ENCODE measurements around the gene POTED.
"Not testable (repeated sequence)": the region's sequence is repeated elsewhere in the genome, so short reads cannot be mapped to it uniquely, and the experiment has no call there.

Gene POTED

GRCh38 chr21:13609477-13609876, at the start of gene POTED:
POTED (plus strand) TSS chr21:13609777; CDS start chr21:13610229, 452 bp downstream.
- ATAC-seq (ENCODE audit: insufficient read depth, low read depth); H3K4me2 ChIP-seq (ENCODE audit: insufficient read depth, low read length); H3K79me2 ChIP-seq (ENCODE audit: insufficient read depth, low read length); H3K4me1 ChIP-seq (ENCODE audit: insufficient read depth, low read length); H3K27me3 ChIP-seq (ENCODE audit: insufficient read depth, low read length, poor library complexity); H3K9ac ChIP-seq (ENCODE audit: low read depth, low read length); H3K36me3 ChIP-seq (ENCODE audit: insufficient read depth, low read length); H3K9me3 ChIP-seq (ENCODE audit: insufficient read depth, low read length, severe bottlenecking); H2AFZ ChIP-seq (ENCODE audit: low read depth, low read length); H3K4me3 ChIP-seq (ENCODE audit: low read depth in 1 of 2, low read length in 2 of 2); H4K20me1 ChIP-seq (ENCODE audit: insufficient read depth, low read length); DNase-seq; H3K27ac ChIP-seq (ENCODE audit: low read length): not testable (repeated sequence)

DNA sequence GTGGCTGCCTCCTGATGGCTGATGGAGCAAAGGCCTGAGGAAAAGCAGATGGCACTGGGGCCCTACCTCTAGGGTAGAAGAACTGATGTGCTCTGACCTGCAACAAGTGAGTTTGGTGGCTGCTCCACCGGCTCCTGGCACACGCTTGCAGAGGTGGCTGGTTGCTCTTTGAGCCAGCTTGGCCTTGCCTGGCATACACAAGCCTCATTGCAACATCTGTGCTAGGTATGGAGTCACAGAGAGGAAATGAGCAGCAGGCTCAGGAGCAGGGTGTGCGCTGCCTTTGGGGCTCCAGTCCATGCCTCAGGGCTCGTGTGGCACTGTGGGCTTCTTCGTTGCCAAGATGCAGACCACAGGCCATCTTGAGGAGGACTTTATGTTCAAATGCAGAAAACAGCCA, 40.5 kb downstream of the POTED start:
- not testable (repeated sequence) for H4K20me1 ChIP-seq (ENCODE audit: insufficient read depth, low read length); H3K79me2 ChIP-seq (ENCODE audit: insufficient read depth, low read length); H3K27ac ChIP-seq (ENCODE audit: low read length); H3K4me3 ChIP-seq (ENCODE audit: low read depth in 1 of 2, low read length in 2 of 2); H2AFZ ChIP-seq (ENCODE audit: low read depth, low read length); H3K36me3 ChIP-seq (ENCODE audit: insufficient read depth, low read length); ATAC-seq (ENCODE audit: insufficient read depth, low read depth); H3K9ac ChIP-seq (ENCODE audit: low read depth, low read length); H3K9me3 ChIP-seq (ENCODE audit: insufficient read depth, low read length, severe bottlenecking); H3K4me1 ChIP-seq (ENCODE audit: insufficient read depth, low read length); H3K27me3 ChIP-seq (ENCODE audit: insufficient read depth, low read length, poor library complexity); DNase-seq; H3K4me2 ChIP-seq (ENCODE audit: insufficient read depth, low read length)

DNA sequence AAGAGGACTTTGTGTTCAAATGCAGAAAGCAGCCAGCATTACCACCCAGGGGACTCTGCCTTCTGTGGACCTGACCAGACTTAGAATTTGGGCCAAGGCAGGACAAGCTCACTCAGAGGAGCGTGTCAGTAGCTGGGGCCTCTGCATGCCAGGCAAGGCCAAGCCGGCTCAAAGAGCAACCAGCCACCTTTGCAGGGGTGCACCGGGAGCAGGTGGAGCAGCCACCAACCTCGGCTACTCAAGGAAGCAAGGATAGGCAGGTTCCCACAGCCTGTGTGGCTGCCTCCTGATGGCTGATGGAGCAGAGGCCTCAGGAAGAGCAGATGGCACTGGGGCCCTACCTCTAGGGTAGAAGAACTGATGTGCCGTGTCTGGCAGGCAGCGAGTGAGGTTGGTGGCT, 42.2 kb downstream of the POTED start:
- H3K4me3 ChIP-seq (ENCODE audit: low read depth in 1 of 2, low read length in 2 of 2); H3K4me1 ChIP-seq (ENCODE audit: insufficient read depth, low read length); H4K20me1 ChIP-seq (ENCODE audit: insufficient read depth, low read length); H3K27ac ChIP-seq (ENCODE audit: low read length); DNase-seq; H3K79me2 ChIP-seq (ENCODE audit: insufficient read depth, low read length); H2AFZ ChIP-seq (ENCODE audit: low read depth, low read length); ATAC-seq (ENCODE audit: insufficient read depth, low read depth); H3K9me3 ChIP-seq (ENCODE audit: insufficient read depth, low read length, severe bottlenecking); H3K4me2 ChIP-seq (ENCODE audit: insufficient read depth, low read length); H3K36me3 ChIP-seq (ENCODE audit: insufficient read depth, low read length); H3K9ac ChIP-seq (ENCODE audit: low read depth, low read length); H3K27me3 ChIP-seq (ENCODE audit: insufficient read depth, low read length, poor library complexity): not testable (repeated sequence)
